SU-DHL-6 (cell line): ENCODE measurements around the gene PLEKHA7.

Experiments used
- CTCF ChIP-seq: fragments of 200-600 bp; sonication (generic); IDR thresholded peaks from one replicate; pipeline ENCODE4 v1.5.1; 2017; ENCODE audit warnings: antibody characterized with exemption, mild to moderate bottlenecking, low read length, moderate library complexity; ENCODE audit not compliant: insufficient read depth, poor library complexity, severe bottlenecking
- EZH2phosphoT487 ChIP-seq: fragments of 200-600 bp; sonication (generic), shearing (Covaris generic); conservative IDR thresholded peaks from 2 replicates; pipeline ENCODE4 v1.6.1; 2018; ENCODE audit warnings: mild to moderate bottlenecking, antibody characterized with exemption, low read length, moderate library complexity, mixed read lengths

- no peak for TF ChIP-seq CTCF
- TF ChIP-seq EZH2phosphoT487 = no peak
Observed at GRCh38 chr11:16909359-16910035, 104.7 kb downstream of the PLEKHA7 start.
